HL-60 (cell line): ENCODE data around the gene B9D1.

Experiments used
- DNase-seq, 2 experiments: peaks; one replicate each; pipeline ENCODE4 v3.0.0-alpha.2; 2010 to 2020; ENCODE audit warnings: low read depth in 1 of 2, low spot score in 1 of 2
- H3K27ac ChIP-seq: fragments of 250-450 bp; sonication (Bioruptor Pico); replicated peaks from 2 replicates; pipeline ENCODE4 v1.5.1; 2020; ENCODE audit warnings: mild to moderate bottlenecking, moderate library complexity
- H3K27me3 ChIP-seq: fragments of 250-450 bp; sonication (Bioruptor Pico); 2 replicates; pipeline ENCODE4 v1.5.1; 2021; ENCODE audit warnings: mild to moderate bottlenecking, moderate library complexity; ENCODE audit not compliant: insufficient read depth, poor library complexity, severe bottlenecking
- H3K4me3 ChIP-seq: replicated peaks from 2 replicates; pipeline ENCODE4 v1.5.1; 2011; ENCODE audit warnings: mild to moderate bottlenecking, control low read depth, low read length; ENCODE audit not compliant: insufficient read depth
- GABPA ChIP-seq: IDR thresholded peaks from 2 replicates; pipeline ENCODE4 v1.6.1; 2012; ENCODE audit warnings: low read depth
- POLR2AphosphoS5 ChIP-seq: IDR thresholded peaks from 2 replicates; pipeline ENCODE4 v1.6.1; 2012; ENCODE audit warnings: low read depth
- REST ChIP-seq: IDR thresholded peaks from 2 replicates; pipeline ENCODE4 v1.6.1; 2012; ENCODE audit warnings: low read depth; ENCODE audit not compliant: insufficient replicate concordance
- SPI1 ChIP-seq: IDR thresholded peaks from 2 replicates; pipeline ENCODE4 v1.6.1; 2012; ENCODE audit warnings: low read depth, mild to moderate bottlenecking, borderline replicate concordance
- TF ChIP-seq, protein P1 (sequence below): IDR thresholded peaks from one replicate; pipeline ENCODE4 v1.5.1; 2011; ENCODE audit warnings: low read length, control low read depth, inconsistent platforms; ENCODE audit not compliant: insufficient read depth

B9D1 gene

DNA sequence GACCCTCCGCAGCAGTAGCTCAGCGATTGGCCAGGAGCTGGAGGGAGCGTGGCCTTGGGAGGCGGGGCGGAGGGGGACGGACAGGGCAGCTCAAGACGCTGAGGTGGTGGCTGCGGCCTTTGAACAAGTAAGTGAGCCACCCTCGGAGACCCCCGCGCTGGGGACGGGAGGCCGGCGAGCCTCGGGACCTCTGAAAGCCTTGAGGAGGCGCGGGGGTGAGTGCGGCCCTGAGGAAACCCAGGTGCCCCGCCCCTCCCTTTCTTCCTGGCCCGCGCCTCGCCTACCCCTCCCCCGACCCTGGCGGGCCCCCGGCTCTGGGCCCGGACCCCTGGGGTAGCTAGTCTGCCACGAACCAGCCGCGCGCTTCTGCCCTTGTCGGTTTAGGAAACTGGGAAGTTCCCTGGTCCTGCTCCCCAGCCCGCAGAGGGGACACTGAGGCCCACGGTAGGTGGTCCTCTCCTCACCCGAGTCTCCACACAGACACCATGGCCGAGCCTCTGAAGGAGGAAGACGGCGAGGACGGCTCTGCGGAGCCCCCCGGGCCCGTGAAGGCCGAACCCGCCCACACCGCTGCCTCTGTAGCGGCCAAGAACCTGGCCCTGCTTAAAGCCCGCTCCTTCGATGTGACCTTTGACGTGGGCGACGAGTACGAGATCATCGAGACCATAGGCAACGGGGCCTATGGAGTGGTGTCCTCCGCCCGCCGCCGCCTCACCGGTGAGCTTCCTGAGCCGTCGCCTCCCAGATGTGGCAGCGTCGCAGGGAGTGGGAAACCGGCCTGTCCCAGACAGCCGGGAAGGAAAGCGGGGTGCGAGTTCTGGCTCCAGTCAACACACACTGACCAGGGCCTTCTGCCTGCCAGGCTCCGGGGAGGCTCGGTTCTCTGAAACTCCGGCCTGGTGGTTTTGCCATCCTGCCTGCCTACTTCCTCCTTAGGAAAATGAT lies 16.2 kb upstream of the B9D1 start, which contains the start of gene MAPK7:
Gene MAPK7 (plus strand): TSS at position 83 of the 945 bp plus-strand sequence. CDS start 403 bp downstream, at position 486.
- peak within 1 kb of the TSS; percentile 87 for H3K27ac ChIP-seq
- peak within 1 kb of the TSS; percentile 63 for H3K4me3 ChIP-seq
- TF ChIP-seq REST, result no peak
- no peak for TF ChIP-seq POLR2AphosphoS5
- TF ChIP-seq GABPA, result no peak
- TF ChIP-seq, protein P1, sequence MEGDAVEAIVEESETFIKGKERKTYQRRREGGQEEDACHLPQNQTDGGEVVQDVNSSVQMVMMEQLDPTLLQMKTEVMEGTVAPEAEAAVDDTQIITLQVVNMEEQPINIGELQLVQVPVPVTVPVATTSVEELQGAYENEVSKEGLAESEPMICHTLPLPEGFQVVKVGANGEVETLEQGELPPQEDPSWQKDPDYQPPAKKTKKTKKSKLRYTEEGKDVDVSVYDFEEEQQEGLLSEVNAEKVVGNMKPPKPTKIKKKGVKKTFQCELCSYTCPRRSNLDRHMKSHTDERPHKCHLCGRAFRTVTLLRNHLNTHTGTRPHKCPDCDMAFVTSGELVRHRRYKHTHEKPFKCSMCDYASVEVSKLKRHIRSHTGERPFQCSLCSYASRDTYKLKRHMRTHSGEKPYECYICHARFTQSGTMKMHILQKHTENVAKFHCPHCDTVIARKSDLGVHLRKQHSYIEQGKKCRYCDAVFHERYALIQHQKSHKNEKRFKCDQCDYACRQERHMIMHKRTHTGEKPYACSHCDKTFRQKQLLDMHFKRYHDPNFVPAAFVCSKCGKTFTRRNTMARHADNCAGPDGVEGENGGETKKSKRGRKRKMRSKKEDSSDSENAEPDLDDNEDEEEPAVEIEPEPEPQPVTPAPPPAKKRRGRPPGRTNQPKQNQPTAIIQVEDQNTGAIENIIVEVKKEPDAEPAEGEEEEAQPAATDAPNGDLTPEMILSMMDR, result no peak
- TF ChIP-seq SPI1, result no peak
- DNase-seq, result no peak
- no peaks in the 10 kb centered on the region for H3K27me3 ChIP-seq

- no peaks in the 10 kb centered on the region for H3K27me3 ChIP-seq
- DNase-seq, result peak; percentile 88 to 92
- peak overlapping the region; percentile 63 for H3K4me3 ChIP-seq
- peak overlapping the region; percentile 87 for H3K27ac ChIP-seq
- TF ChIP-seq POLR2AphosphoS5 (peak; percentile 47; the same call in 1 of the 2 replicates), GABPA (peak; percentile 84), SPI1 (no peak), REST (peak; percentile 87)
- TF ChIP-seq, protein P1, result no peak
Measured at GRCh38 chr17:19377602-19378415, 15.3 kb upstream of the B9D1 start.

- TF ChIP-seq SPI1, result no peak
- TF ChIP-seq, protein P1, result no peak
- TF ChIP-seq POLR2AphosphoS5, result no peak
- no peak for TF ChIP-seq REST
- no peak for TF ChIP-seq GABPA
- peak overlapping the region; percentile 63 for H3K4me3 ChIP-seq
- DNase-seq, result no peak
- no peaks in the 10 kb centered on the region for H3K27me3 ChIP-seq
- H3K27ac ChIP-seq, result no peak overlapping the region
Measured at GRCh38 chr17:19376811-19377210, 14.3 kb upstream of the B9D1 start.
